ENCODE data around the gene FAM20C.

Gene FAM20C

DNA sequence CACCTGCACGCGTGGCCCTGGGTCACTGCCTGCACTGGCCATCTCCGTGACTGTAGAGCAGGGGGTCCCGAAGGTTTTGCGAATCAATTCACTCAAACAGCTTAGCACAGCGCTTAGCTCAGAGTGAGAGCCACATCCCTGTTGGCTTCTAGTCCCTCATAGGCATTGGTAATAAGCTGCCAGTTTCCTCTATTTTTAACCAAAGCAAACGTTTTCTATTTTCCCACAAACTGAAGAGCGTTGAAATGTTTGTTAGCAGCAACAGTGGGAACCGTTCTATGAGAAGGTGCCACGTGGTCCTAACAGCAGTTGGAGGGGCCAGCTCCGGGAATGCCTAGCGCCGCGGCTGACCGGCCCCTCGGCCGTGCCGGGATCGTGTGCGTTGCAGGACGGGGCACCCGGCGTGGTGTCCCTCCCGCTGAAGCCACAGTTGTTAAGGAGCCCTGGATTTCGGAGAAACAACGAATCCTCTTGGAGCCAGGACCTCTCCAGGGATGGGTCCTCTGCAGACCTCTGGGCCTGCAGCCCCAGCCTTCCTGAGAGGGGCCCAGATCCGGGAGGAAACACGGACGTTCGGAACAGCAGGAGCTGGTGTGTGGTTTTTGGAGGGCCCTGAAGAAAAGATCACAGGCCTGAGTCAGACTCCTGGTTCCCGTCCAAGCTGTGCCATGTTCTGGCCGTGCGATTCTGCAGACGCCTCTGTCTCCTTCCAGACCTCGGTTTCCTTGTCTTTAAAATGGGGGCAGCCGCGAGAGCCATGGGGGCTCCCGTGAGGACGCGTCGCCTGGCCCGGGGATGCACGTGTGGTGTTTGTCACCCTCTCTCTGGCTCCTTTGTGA is 40.3 kb downstream of the FAM20C start:
- no peaks in the 10 kb centered on the region for H3K36me3 ChIP-seq (replicated peaks; ENCODE audit: low read depth, low read length)
- no peaks in the 10 kb centered on the region for H4K20me1 ChIP-seq (ENCODE audit: insufficient read depth, low read length)

DNA sequence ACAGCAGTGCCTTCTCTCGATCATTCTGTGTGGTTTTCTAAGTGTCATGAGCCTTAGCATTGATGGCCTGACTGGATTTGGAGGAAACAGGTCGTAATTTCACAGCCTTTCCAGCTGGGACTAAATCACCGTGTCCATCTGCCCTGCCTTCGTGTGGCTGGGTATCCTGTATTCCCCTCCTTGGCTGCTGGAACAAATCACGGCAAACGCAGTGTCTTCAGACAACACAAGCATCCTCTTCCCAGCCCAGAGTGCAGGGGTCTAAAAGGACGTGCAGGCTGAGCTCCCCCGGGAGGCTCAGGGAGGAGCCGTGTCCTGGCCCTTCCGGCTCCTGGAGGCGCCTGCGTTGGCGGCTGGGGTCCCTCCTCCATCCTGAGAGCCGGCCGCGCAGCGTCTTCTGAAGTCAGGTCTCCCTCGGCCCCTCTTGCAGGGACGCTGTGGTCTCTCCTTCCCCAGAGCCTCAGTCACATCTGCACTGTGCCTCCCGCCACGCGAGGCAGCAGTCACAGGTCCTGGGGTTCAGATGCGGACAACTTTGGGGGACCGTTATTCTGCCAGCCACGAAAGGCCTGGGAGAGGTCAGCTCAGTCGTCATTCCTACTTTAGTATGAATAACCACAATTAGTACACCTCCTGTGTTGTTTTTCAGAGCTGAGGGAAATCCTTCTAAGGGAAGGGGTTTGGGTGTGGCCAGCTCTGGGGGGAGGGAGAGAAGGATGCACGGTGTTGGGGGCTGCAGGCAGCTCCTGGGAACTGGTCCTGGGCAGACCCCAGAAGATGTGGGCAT is 41.1 kb downstream of the FAM20C start:
- H3K36me3 ChIP-seq (replicated peaks; ENCODE audit: low read depth, low read length), result no peaks in the 10 kb centered on the region
- H2AFZ ChIP-seq (ENCODE audit: low read depth, low read length), result no peak overlapping the region
- no peak overlapping the region for H3K9ac ChIP-seq (ENCODE audit: low read length)
- TF ChIP-seq, protein P1, sequence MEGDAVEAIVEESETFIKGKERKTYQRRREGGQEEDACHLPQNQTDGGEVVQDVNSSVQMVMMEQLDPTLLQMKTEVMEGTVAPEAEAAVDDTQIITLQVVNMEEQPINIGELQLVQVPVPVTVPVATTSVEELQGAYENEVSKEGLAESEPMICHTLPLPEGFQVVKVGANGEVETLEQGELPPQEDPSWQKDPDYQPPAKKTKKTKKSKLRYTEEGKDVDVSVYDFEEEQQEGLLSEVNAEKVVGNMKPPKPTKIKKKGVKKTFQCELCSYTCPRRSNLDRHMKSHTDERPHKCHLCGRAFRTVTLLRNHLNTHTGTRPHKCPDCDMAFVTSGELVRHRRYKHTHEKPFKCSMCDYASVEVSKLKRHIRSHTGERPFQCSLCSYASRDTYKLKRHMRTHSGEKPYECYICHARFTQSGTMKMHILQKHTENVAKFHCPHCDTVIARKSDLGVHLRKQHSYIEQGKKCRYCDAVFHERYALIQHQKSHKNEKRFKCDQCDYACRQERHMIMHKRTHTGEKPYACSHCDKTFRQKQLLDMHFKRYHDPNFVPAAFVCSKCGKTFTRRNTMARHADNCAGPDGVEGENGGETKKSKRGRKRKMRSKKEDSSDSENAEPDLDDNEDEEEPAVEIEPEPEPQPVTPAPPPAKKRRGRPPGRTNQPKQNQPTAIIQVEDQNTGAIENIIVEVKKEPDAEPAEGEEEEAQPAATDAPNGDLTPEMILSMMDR (IDR thresholded peaks at IDR 0.05; ENCODE audit: low read depth, low read length), result no peak
- no peak for TF ChIP-seq EZH2phosphoT487 (IDR thresholded peaks at IDR 0.05; ENCODE audit: low read depth)
- no peaks in the 10 kb centered on the region for H3K4me1 ChIP-seq (ENCODE audit: low read length)
- no peaks in the 10 kb centered on the region for H3K9me3 ChIP-seq (ENCODE audit: insufficient read depth, low read length)
- H3K4me3 ChIP-seq (ENCODE audit: low read length), result no peak overlapping the region
- H3K79me2 ChIP-seq (ENCODE audit: low read length), result no peaks in the 10 kb centered on the region
- H3K27ac ChIP-seq (ENCODE audit: low read length), result no peak overlapping the region
- no peaks in the 10 kb centered on the region for H4K20me1 ChIP-seq (ENCODE audit: insufficient read depth, low read length)
- H3K4me2 ChIP-seq (ENCODE audit: low read length), result no peak overlapping the region
- no peaks in the 10 kb centered on the region for H3K27me3 ChIP-seq (ENCODE audit: low read depth, low read length)

More for the DNA sequence above, 40.3 kb downstream of the FAM20C start:
- no peak overlapping the region for H3K27ac ChIP-seq (ENCODE audit: low read length)
- H3K27me3 ChIP-seq (ENCODE audit: low read depth, low read length), result no peaks in the 10 kb centered on the region
- H3K9ac ChIP-seq (ENCODE audit: low read length), result no peak overlapping the region
- H3K4me2 ChIP-seq (ENCODE audit: low read length), result no peak overlapping the region
- no peak for TF ChIP-seq EZH2phosphoT487 (IDR thresholded peaks at IDR 0.05; ENCODE audit: low read depth)
- TF ChIP-seq, protein P1 (IDR thresholded peaks at IDR 0.05; ENCODE audit: low read depth, low read length), result no peak
- H3K4me1 ChIP-seq (ENCODE audit: low read length), result no peaks in the 10 kb centered on the region
- no peak overlapping the region for H2AFZ ChIP-seq (ENCODE audit: low read depth, low read length)
- no peak overlapping the region for H3K4me3 ChIP-seq (ENCODE audit: low read length)
- H3K79me2 ChIP-seq (ENCODE audit: low read length), result no peaks in the 10 kb centered on the region
- H3K9me3 ChIP-seq (ENCODE audit: insufficient read depth, low read length), result no peaks in the 10 kb centered on the region

DNA sequence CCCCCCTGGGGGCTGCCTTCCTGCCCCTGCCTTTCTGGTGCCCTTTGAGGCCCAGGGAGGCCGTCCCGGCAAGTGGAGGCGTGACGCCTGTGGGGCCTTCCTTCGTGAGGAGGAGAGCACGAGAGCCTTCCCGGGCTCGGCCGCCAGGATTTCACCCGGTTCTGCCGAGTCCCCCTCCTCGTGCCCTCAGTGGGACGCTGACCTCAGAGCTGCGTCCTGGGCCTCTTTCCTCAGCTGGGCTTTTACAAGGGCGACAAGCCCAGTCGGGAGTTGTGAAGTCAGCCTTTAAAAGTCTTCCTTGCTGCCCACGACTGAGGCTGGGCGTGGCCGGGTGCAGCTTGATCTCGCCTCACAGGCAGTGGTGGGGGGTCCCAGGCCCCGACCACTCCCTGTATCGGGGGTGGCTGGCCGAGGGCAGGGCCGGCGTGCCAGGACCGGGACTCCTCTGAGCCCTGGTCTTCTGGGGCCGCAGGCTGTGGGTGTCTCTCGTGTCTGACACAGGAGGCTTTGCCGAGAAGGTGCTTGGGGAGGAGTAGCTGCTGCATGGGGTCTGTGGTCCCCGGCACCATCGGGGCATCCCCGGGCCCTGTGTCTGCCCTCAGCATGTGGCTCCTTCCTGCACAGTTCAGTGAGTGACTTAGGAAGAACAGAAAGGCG is 41.8 kb downstream of the FAM20C start:
- H3K4me1 ChIP-seq (ENCODE audit: low read length), result no peaks in the 10 kb centered on the region
- H3K4me3 ChIP-seq (ENCODE audit: low read length), result no peak overlapping the region
- H3K27me3 ChIP-seq (ENCODE audit: low read depth, low read length), result no peaks in the 10 kb centered on the region
- H3K36me3 ChIP-seq (replicated peaks; ENCODE audit: low read depth, low read length), result no peaks in the 10 kb centered on the region
- no peak overlapping the region for H3K9ac ChIP-seq (ENCODE audit: low read length)
- H4K20me1 ChIP-seq (ENCODE audit: insufficient read depth, low read length), result no peaks in the 10 kb centered on the region
- TF ChIP-seq EZH2phosphoT487 (IDR thresholded peaks at IDR 0.05; ENCODE audit: low read depth), result no peak
- TF ChIP-seq, protein P1 (IDR thresholded peaks at IDR 0.05; ENCODE audit: low read depth, low read length), result no peak
- H2AFZ ChIP-seq (ENCODE audit: low read depth, low read length), result no peak overlapping the region
- no peak overlapping the region for H3K27ac ChIP-seq (ENCODE audit: low read length)
- no peak overlapping the region for H3K4me2 ChIP-seq (ENCODE audit: low read length)
- H3K9me3 ChIP-seq (ENCODE audit: insufficient read depth, low read length), result no peaks in the 10 kb centered on the region
- H3K79me2 ChIP-seq (ENCODE audit: low read length), result no peaks in the 10 kb centered on the region
